HG02588 (cell line): ENCODE results near the gene NUP210.

ENCODE experiments used
- ATAC-seq: cut with Tn5 transposase; IDR thresholded peaks from one replicate; pipeline ENCODE4 v1.9.1; 2021; ENCODE audit warnings: mild to moderate bottlenecking, moderate library complexity; ENCODE audit not compliant: unreplicated experiment

The NUP210 gene

DNA sequence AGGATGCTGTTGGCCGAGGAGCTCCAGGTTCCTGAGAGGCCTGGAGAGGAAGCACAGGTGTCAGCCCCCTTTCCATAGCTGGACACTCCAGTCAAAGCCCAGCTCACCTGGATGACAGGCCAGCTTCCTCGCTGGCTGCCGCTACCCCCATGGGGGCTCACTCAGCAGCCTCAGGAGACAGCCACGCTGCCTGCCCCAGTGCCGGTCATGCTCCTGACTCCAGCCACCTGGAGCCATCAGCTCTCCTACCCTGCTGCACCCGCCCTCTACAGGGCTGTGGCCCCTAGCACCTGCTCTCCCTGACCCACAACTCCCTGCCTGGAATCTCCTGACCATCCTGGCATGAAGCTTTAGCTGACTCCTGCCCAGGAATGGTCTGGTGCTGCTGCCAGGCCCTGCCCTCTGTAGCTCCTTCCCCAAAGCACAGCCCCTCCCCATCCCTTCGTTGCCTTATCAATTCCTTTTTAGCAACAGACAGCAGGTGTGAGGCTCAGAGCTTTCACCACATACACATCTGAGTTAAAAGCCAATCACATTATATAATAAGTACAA lies 94.2 kb downstream of the NUP210 start:
- no peak for ATAC-seq

DNA sequence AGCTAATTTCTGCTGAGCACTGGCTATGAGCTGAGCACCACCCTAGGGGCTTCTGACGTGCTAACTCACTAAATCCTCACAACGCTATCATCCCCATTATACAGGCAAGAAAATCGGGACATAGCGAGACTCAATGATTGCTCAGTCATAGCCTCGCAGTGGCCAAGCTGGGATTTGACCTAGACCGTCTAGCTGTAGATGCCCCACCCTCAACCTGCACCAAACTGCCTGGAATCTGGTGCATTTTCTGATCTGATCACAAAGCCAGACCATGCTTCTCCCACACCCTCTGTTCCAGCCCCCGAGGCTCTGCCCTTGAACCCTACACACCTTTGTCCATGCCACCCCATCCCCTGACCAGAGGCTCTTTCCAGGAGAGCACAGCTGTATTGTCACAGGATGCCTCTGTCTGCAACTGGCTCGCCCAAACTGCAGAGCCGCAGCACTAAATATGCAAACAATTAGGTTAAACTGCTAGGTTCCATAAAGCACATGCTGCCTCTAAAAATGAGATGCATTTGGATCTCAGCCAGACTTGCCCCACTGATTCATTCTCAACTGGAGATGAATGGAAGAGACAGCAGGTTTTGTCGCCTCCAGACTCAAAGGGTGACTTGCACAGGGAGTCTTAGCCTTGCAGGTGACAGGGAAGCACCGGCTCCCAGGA lies 95.2 kb downstream of the NUP210 start:
- peak; percentile 64 for ATAC-seq

- no peak for ATAC-seq
These were observed 96.3 kb downstream of the NUP210 start for GRCh38 chr3:13323822-13324221.

GRCh38 chr3:13322324-13322723 lies 97.8 kb downstream of the NUP210 start:
- ATAC-seq = no peak

- no peak for ATAC-seq
These were observed 100.4 kb downstream of the NUP210 start for GRCh38 chr3:13319564-13320220.

GRCh38 chr3:13318626-13319470 lies 101.3 kb downstream of the NUP210 start:
- ATAC-seq = no peak

DNA sequence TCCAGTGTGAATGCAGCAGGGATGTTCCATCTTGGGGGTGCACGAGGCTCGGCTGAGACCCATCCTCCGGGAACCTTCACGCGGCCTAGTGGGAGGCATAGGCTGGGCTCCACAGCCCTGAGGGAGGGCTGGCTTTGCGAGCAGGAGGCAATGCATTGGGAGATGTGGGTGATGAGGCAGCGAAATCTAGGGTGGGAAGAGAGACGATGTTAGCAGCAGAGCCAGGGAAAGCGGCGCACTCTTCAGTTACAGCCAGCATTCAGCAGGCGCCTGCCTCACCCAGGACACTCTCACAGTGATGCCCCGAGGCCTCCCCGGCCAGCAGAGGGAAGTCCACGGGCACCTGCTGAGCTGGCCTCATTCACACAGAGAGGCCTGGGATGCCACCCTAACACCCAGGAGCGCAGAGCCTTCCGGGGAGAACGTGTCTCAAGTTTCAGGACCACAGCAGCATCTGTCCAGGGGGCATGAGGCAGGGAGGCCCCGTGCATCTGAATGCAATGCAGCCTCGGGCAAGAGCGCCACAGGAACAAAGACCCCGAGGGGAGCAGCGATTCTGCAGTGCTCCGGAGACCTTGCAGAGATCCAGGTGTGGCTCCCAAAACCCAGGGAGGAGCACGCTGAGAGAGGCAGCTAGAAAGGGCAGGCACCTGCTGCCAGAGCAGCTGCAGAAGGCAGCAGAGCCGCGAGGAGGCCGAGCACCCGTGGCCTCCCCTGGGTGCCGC lies 102.4 kb downstream of the NUP210 start:
- ATAC-seq = no peak

DNA sequence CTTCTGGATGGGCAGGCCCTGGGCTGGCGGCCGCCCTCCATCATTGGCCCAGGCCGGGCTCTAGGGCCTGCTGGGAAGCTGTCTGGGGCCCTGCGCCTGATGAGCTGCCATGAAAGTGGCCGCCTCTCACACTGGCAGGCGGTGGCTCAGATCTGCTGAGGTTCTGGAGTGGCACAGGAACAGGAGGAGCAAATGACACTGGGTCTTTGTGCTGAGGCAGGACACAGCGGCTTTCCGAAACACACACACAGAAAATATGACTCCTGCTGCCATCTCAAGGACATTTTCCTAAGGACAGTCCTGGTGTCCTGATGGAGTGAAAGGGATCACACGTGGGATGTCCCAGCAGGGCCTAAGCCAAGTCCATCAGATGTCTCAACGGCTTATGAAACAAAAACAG lies 103.5 kb downstream of the NUP210 start:
- ATAC-seq = no peak

- ATAC-seq = no peak
These were observed 105.2 kb downstream of the NUP210 start for GRCh38 chr3:13314877-13315276.

GRCh38 chr3:13313813-13314212 lies 106.3 kb downstream of the NUP210 start:
- ATAC-seq = no peak

GRCh38 chr3:13309004-13309403 lies 111.1 kb downstream of the NUP210 start:
- ATAC-seq = no peak

- no peak for ATAC-seq
These were observed 111.7 kb downstream of the NUP210 start for GRCh38 chr3:13308380-13308801.

GRCh38 chr3:13307041-13307440 lies 113.1 kb downstream of the NUP210 start:
- ATAC-seq = no peak

DNA sequence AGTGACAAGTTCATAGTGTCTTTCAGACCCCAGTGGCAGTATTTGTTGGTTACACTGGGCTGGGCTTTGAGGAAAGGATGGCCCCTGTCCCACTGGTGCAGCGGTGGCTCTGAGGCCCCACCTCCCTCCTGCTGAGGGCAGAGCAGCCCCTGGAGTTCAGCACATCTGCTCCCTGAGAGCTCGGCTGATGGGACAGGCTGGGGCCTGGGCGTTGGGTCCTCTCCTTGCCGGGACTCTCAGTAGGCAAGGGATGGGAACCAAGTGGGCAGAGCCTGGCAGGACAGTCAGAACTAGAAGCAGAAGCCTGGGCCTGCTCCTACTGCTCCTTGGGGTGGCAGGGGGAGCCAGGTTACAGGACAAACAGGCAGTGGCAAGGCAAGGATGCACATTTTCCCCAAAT lies 114.5 kb downstream of the NUP210 start:
- no peak for ATAC-seq

DNA sequence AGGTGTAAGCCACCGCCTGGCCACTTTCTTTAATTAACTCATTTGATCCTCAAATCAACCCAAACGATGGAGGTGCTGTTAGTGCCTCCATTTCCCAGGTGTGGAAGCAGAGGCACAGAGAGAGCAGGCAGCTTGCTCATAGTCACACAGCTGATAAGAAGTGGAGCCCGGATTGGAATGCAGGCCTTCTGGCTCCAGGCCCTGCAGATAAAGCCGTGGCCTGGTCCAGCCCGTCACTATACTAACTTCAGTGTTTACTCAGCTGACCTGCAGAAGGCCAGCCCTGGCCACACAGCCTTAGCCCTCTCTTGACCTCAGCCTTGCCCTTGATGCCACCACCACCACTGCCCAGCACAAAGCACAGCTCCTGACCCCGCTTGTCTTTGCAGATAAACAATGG lies 116.7 kb downstream of the NUP210 start:
- ATAC-seq = no peak

DNA sequence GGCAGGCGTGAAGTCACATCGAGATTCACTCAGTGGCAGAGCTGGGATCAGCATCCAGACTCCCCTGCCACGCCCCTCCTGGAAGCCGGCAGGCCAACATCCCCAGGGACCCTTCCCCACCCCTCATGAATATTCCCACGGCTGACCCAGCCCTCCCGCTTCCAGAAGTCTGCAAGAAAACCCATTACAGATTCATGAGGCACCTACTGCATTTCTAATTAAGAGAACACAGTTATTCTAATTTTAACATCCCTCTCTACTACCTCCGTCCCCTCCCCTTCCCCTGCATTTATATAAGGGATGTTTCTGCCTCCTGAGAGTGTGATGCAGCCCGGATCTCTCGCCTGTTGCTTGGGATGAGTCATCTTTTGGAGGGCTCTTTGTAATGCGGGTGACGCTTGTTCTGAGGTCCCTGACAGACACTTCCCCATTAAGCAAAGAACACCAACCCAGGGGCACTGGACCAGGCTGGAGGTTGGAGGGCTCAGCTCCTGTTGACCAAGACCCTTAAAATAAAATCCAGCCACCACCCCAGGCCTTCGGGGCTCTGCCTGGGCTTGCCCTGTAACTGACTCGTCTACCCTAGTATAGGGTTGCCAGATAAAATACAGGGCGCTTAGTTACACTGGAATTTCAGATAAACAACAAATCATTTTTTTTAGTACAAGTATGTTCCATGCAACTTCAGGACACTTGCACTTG lies 118.7 kb downstream of the NUP210 start:
- ATAC-seq = no peak

DNA sequence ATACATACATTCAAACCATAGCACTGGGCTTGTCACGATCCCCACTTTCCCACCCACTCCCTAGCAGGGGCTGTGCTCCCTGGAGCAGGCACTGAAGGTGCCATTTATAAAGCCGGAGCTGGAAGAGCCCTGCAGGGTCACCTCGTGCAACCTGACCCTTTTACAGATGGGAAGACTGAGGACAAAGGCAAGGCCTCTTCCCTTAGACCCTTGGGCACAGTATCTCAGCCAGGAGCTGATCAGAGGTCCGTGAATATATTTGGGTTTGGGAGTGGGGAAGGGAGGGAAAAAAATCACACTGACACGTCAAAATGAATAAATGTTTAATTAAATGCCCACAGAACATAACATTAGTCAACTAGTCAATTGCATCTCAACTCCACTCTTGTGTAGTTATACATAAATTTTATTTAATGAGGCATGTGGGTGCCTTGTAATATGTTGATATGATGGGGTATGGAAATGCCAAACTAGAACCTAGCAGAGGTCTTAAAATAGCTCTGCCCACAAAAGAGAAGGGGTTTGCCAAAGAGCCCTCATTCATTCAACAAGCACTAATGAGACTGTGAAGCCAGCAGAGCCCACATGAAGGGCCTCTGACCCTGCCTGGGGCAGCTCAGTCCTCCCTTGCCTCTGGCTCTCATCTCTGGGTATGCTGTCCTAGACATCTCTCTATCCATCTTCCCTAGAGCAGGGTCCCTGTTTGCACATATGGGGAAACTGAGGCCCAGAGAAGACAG lies 119.4 kb downstream of the NUP210 start:
- no peak for ATAC-seq

DNA sequence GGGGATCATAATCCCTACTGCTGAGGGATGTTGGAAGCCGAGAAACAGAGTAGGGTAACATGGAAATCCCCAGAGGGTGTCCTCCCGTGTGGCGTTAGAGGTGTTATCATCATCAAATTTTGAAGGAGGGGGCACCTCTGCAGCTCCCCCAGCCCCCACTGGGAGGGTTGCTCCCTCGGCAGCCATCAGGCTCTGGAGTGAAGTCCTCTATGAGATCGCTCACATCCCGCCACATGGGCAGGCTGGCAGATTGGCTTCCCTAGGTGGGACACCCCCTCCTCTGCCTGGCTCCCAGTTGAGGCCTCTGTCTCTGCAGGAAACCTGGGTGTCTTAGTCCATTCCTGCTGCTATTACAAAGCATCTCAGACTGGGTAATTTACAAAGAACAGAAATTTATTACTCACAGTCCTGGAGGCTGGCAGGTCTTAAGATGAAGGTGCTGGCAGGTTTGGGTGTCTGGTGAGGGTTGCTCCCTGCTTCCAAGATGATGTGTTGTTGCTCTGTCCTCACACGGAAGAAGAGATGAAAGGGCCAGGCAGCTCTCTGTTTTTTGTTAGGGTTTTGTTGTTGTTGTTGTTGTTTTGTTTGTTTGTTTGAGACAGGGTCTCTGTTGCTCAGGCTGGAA lies 120.5 kb downstream of the NUP210 start:
- no peak for ATAC-seq

GRCh38 chr3:13296662-13297061 lies 123.5 kb downstream of the NUP210 start:
- no peak for ATAC-seq
